Limb (tissue), 2 donors: ENCODE data around the gene SERINC1.

Experiments used
- DNase-seq, 2 donors: peaks; one replicate each; pipeline ENCODE4 v3.0.0-alpha.2; 2016; ENCODE audit errors: extremely low spot score in 2 of 2

Gene SERINC1

GRCh38 chr6:122393351-122393896 is 78.2 kb downstream of the SERINC1 start:
- DNase-seq: no peak
